PC-3 (cell line): ENCODE measurements around the gene AK8. TPM values are rescaled to one million over a fixed set of nuclear protein-coding genes. Genes with fewer than 3 reads are reported as not detected.

Experiments
- ATAC-seq: fragments of 200-7000 bp; cut with Tn5 transposase; 2 replicates; pipeline ENCODE4 v1.9.1; 2020; ENCODE audit warnings: mild to moderate bottlenecking, moderate library complexity
- BruUV-seq: library from RNA; stranded (reverse); fragments of 400-500 nt; replicated peaks from 2 replicates; lab custom pipeline; 2021; lab: Mats Ljungman, UMichigan
- CTCF ChIA-PET: fragments of 300-600 bp; sonication (Branson Sonifier 250); formaldehyde crosslinking; loops from one replicate; lab custom pipeline; 2022; ENCODE audit warnings: antibody characterized with exemption; lab: Charles Lee
- POLR2A ChIA-PET: fragments of 300-600 bp; sonication (Branson Sonifier 250); formaldehyde crosslinking; loops from one replicate; lab custom pipeline; 2022; ENCODE audit warnings: antibody characterized with exemption; ENCODE audit not compliant: unreplicated experiment; lab: Charles Lee
- DNase-seq: peaks from one replicate; pipeline ENCODE4 v3.0.0-alpha.2; 2015
- H2AFZ ChIP-seq: fragments of 300-600 bp; sonication (generic); 2 replicates; pipeline ENCODE4 v1.6.0; 2016; ENCODE audit warnings: antibody characterized with exemption, low read length
- H3F3A ChIP-seq: fragments of 300-600 bp; sonication (generic); one replicate; pipeline ENCODE4 v1.6.0; 2017; ENCODE audit warnings: antibody characterized with exemption, low read length, control low read depth, mild to moderate bottlenecking; ENCODE audit not compliant: unreplicated experiment
- H3K27ac ChIP-seq: fragments of 300-600 bp; sonication (generic); 2 replicates; pipeline ENCODE4 v1.5.1; 2016; ENCODE audit warnings: mild to moderate bottlenecking, low read length
- H3K27me3 ChIP-seq: fragments of 300-600 bp; sonication (generic); 2 replicates; pipeline ENCODE4 v1.6.1; 2016; ENCODE audit warnings: low read length, mixed read lengths
- H3K36me3 ChIP-seq: fragments of 300-600 bp; sonication (generic); 2 replicates; pipeline ENCODE4 v1.6.1; 2016; ENCODE audit warnings: low read depth, mixed run types, low read length, mixed read lengths
- H3K4me1 ChIP-seq: fragments of 300-600 bp; sonication (generic); 2 replicates; pipeline ENCODE4 v1.5.1; 2016; ENCODE audit warnings: low read length; ENCODE audit not compliant: insufficient read depth
- H3K4me2 ChIP-seq: fragments of 300-600 bp; sonication (generic); 2 replicates; pipeline ENCODE4 v1.6.0; 2016; ENCODE audit warnings: low read length
- H3K4me3 ChIP-seq: fragments of 300-600 bp; sonication (generic); 2 replicates; pipeline ENCODE4 v1.5.1; 2016; ENCODE audit warnings: mild to moderate bottlenecking, low read length, mixed read lengths
- H3K79me2 ChIP-seq: fragments of 300-600 bp; sonication (generic); 2 replicates; pipeline ENCODE4 v1.6.1; 2017; ENCODE audit warnings: low read length, mixed read lengths
- H3K9ac ChIP-seq: fragments of 300-600 bp; sonication (generic); 2 replicates; pipeline ENCODE4 v1.6.0; 2016; ENCODE audit warnings: mild to moderate bottlenecking, low read length
- H3K9me2 ChIP-seq: fragments of 300-600 bp; sonication (generic); replicated peaks from 2 replicates; pipeline ENCODE4 v1.6.1; 2016; ENCODE audit warnings: mixed run types, low read length, mixed read lengths
- H3K9me3 ChIP-seq: fragments of 300-600 bp; sonication (generic); 2 replicates; pipeline ENCODE4 v1.6.1; 2016; ENCODE audit warnings: low read length, mixed read lengths
- H4K20me1 ChIP-seq: fragments of 300-600 bp; sonication (generic); 2 replicates; pipeline ENCODE4 v1.6.1; 2016; ENCODE audit warnings: low read length, mixed read lengths
- EZH2 ChIP-seq: fragments of 300-600 bp; sonication (generic); IDR thresholded peaks from one replicate; pipeline ENCODE4 v1.6.1; 2017; ENCODE audit warnings: antibody characterized with exemption, mild to moderate bottlenecking, low read length; ENCODE audit not compliant: unreplicated experiment
- EZH2phosphoT487 ChIP-seq: fragments of 300-600 bp; sonication (generic); IDR thresholded peaks from 2 replicates; pipeline ENCODE4 v1.6.1; 2018; ENCODE audit warnings: mild to moderate bottlenecking, antibody characterized with exemption, low read length, borderline replicate concordance
- intact Hi-C: fragments of 100-400 bp; cut with micrococcal nuclease; formaldehyde crosslinking; loops from 2 replicates; pipeline ENCODE4 v1.9.0; 2023
- total RNA-seq: library from RNA; depleted of rRNA; stranded (reverse); fragments of >200 nt; gene quantifications from 2 replicates; pipeline ENCODE4 v1.2.3, GENCODE V29; 2014
- TF ChIP-seq, protein P1 (sequence below): fragments of 300-600 bp; sonication (generic); conservative IDR thresholded peaks from 2 replicates; pipeline ENCODE4 v1.5.1; 2017; ENCODE audit warnings: antibody characterized with exemption, low read depth, mild to moderate bottlenecking, low read length

AK8 gene
- total RNA-seq, 1 experiment from 2014 or later = 0.55 TPM

DNA sequence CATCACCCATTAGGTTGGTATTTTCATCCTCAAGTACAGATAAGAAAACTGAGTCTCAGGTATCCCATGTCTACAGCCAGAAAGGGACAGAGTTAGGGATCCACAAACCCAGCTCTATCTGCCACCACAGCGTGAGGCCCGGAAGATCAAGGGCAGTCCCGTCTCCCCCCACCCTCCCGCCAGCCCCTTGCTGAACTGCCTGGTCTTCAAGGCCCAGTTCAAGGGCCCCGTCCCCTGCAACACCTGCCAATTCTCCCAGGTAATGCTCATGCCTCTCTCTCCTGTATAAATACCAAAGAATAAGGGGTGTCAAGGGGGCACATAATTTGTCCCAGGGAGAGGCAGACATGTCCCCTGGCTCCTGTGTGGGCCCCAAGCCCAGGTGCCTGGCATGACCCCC lies 50.7 kb downstream of the AK8 start:
- H3K4me3 ChIP-seq = no peak overlapping the region
- DNase-seq = no peak
- H3F3A ChIP-seq = no peaks in the 10 kb centered on the region
- intact Hi-C loops = no loop called here
- H3K27ac ChIP-seq = no peak overlapping the region
- H3K27me3 ChIP-seq = no peaks in the 10 kb centered on the region
- no peaks in the 10 kb centered on the region for H4K20me1 ChIP-seq
- no peak for TF ChIP-seq EZH2phosphoT487
- TF ChIP-seq, protein P1, sequence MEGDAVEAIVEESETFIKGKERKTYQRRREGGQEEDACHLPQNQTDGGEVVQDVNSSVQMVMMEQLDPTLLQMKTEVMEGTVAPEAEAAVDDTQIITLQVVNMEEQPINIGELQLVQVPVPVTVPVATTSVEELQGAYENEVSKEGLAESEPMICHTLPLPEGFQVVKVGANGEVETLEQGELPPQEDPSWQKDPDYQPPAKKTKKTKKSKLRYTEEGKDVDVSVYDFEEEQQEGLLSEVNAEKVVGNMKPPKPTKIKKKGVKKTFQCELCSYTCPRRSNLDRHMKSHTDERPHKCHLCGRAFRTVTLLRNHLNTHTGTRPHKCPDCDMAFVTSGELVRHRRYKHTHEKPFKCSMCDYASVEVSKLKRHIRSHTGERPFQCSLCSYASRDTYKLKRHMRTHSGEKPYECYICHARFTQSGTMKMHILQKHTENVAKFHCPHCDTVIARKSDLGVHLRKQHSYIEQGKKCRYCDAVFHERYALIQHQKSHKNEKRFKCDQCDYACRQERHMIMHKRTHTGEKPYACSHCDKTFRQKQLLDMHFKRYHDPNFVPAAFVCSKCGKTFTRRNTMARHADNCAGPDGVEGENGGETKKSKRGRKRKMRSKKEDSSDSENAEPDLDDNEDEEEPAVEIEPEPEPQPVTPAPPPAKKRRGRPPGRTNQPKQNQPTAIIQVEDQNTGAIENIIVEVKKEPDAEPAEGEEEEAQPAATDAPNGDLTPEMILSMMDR = no peak
- TF ChIP-seq EZH2 = no peak
- no peaks in the 10 kb centered on the region for H3K9me3 ChIP-seq
- H3K4me1 ChIP-seq = no peaks in the 10 kb centered on the region
- POLR2A ChIA-PET = no interaction called here
- no peaks in the 10 kb centered on the region for H3K9me2 ChIP-seq
- BruUV-seq = no TSS peak
- no peak overlapping the region for H3K4me2 ChIP-seq
- H3K79me2 ChIP-seq = no peaks in the 10 kb centered on the region
- CTCF ChIA-PET = no interaction called here
- H3K36me3 ChIP-seq = no peaks in the 10 kb centered on the region
- H3K9ac ChIP-seq = no peak overlapping the region
- no peak overlapping the region for H2AFZ ChIP-seq
- no peak for ATAC-seq

DNA sequence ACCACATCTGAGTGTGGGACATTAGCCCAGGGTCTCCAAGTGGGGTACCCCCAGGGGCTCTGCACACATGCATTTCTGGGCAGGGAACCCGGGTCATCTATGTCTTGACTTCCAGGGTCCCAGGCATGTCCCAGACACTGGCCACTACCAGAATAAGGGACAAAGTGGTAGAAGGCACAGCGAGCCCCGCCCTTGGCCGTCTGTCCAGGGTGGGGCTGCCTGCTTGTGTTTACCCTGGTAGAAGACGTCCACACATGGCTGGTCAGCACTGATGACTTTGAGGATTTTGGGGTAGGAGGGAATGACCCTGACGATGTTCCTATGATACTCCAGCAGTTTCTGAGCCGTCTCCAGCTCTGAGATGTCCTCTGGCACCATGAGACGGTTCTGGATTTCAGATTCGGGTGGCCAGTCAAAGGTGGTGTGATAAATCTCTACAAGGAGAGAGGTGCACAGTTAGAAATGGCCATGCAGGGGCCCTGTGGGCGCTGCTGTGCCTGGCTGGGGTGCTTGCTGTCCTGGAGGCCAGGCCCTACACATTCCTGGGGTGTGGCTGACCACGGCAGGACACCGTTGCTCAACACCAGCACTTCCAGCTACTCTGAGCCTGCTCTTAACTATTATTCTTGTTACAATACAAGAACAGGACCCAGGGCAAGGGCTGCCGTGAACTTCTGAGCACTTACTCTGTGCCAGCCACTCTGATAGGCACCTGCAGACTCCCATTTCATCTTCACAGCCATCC lies 51.3 kb downstream of the AK8 start:
- H4K20me1 ChIP-seq = no peaks in the 10 kb centered on the region
- no peak overlapping the region for H3K27ac ChIP-seq
- H2AFZ ChIP-seq = no peak overlapping the region
- no peaks in the 10 kb centered on the region for H3K4me1 ChIP-seq
- ATAC-seq (no peak), DNase-seq (no peak)
- H3K36me3 ChIP-seq = no peaks in the 10 kb centered on the region
- no peak overlapping the region for H3K4me3 ChIP-seq
- no peaks in the 10 kb centered on the region for H3K79me2 ChIP-seq
- ChIA-PET CTCF (no interaction called here), POLR2A (interaction anchor here (0.6 kb wide), 1 partner anchor 46 kb away, joined by 3 read pairs; no protein-coding TSS in a partner anchor)
- H3F3A ChIP-seq = no peaks in the 10 kb centered on the region
- TF ChIP-seq, protein P1 = no peak
- H3K9me2 ChIP-seq = no peaks in the 10 kb centered on the region
- no peak overlapping the region for H3K4me2 ChIP-seq
- H3K9ac ChIP-seq = no peak overlapping the region
- no TSS peak for BruUV-seq
- no peaks in the 10 kb centered on the region for H3K9me3 ChIP-seq
- no peaks in the 10 kb centered on the region for H3K27me3 ChIP-seq
- intact Hi-C loops = no loop called here

DNA sequence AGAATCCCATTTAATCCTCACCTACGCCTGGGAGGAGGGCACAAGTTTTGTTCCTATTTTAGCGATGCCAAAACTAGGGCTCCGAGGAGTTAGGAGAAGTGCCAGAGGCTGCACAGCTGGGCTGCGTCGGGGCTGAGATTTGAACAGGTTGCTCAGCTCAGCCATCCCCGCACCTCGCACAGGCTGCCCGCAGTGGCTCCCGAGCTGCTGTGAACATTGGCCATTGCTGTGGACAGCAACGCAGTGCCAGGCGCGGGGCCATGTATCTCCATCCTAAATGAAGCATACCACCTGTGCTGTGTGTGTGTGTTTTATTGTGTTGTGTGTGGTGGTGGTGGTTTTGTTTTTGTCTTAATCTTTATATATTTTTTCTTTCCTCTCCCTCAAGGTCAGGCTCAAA lies 52.0 kb downstream of the AK8 start:
- no peak overlapping the region for H3K4me2 ChIP-seq
- intact Hi-C loops = no loop called here
- no TSS peak for BruUV-seq
- ATAC-seq (no peak), DNase-seq (no peak)
- no peak overlapping the region for H3K27ac ChIP-seq
- no peaks in the 10 kb centered on the region for H3K9me2 ChIP-seq
- no peaks in the 10 kb centered on the region for H3F3A ChIP-seq
- no peaks in the 10 kb centered on the region for H3K36me3 ChIP-seq
- H3K4me3 ChIP-seq = no peak overlapping the region
- no peaks in the 10 kb centered on the region for H3K4me1 ChIP-seq
- POLR2A ChIA-PET = interaction anchor here (0.6 kb wide), 1 partner anchor 45 kb away, joined by 3 read pairs; no protein-coding TSS in a partner anchor
- TF ChIP-seq EZH2phosphoT487 (no peak), EZH2 (no peak)
- TF ChIP-seq, protein P1 = no peak
- H4K20me1 ChIP-seq = no peaks in the 10 kb centered on the region
- no peaks in the 10 kb centered on the region for H3K27me3 ChIP-seq
- H2AFZ ChIP-seq = no peak overlapping the region
- no peaks in the 10 kb centered on the region for H3K9me3 ChIP-seq
- no peak overlapping the region for H3K9ac ChIP-seq
- CTCF ChIA-PET = no interaction called here
- no peaks in the 10 kb centered on the region for H3K79me2 ChIP-seq
